ENCODE measurements around the gene MYL6. TPM values are rescaled to one million over a fixed set of nuclear protein-coding genes. Genes with fewer than 3 reads are reported as not detected.

MYL6 gene
- total RNA-seq: 1,000 to 10,000 TPM; 1,132 to 3,648 (median 2,772) TPM
- polyA plus RNA-seq: 1,000 to 10,000 TPM; 3,181 to 4,672 (median 3,569) TPM
- long read RNA-seq, donor 1, transcript MYL6-219 (5 exons, 1,438 nt): minor isoform, 11 of 976 reads
- long read RNA-seq, donor 1, transcript MYL6-218 (7 exons, 901 nt): minor isoform, 139 of 976 reads
- long read RNA-seq, donor 1, transcript MYL6-212 (4 exons, 582 nt): minor isoform, 39 of 976 reads
- long read RNA-seq, donor 1, transcript MYL6-207 (6 exons, 655 nt): major isoform, 336 of 976 reads
- long read RNA-seq, donor 1, partial matches to known transcripts: 377 of 976 reads
- long read RNA-seq, donor 1, other reads (novel, unspliced or antisense): 67 of 976 reads
- long read RNA-seq, donor 2, transcript MYL6-207 (6 exons, 655 nt): major isoform, 362 of 1,040 reads
- long read RNA-seq, donor 2, transcript MYL6-218 (7 exons, 901 nt): minor isoform, 256 of 1,040 reads
- long read RNA-seq, donor 2, transcript MYL6-219 (5 exons, 1,438 nt): minor isoform, 20 of 1,040 reads
- long read RNA-seq, donor 2, transcript MYL6-212 (4 exons, 582 nt): minor isoform, 25 of 1,040 reads
- long read RNA-seq, donor 2, partial matches to known transcripts: 292 of 1,040 reads
- long read RNA-seq, donor 2, other reads (novel, unspliced or antisense): 72 of 1,040 reads
- long read RNA-seq, donor 3, transcript MYL6-218 (7 exons, 901 nt): minor isoform, 168 of 689 reads
- long read RNA-seq, donor 3, transcript MYL6-207 (6 exons, 655 nt): major isoform, 179 of 689 reads
- long read RNA-seq, donor 3, transcript MYL6-219 (5 exons, 1,438 nt): minor isoform, 9 of 689 reads
- long read RNA-seq, donor 3, transcript MYL6-212 (4 exons, 582 nt): minor isoform, 15 of 689 reads
- long read RNA-seq, donor 3, partial matches to known transcripts: 274 of 689 reads
- long read RNA-seq, donor 3, other reads (novel, unspliced or antisense): 35 of 689 reads
- long read RNA-seq, donor 4, transcript MYL6-218 (7 exons, 901 nt): minor isoform, 39 of 138 reads
- long read RNA-seq, donor 4, transcript MYL6-207 (6 exons, 655 nt): major isoform, 47 of 138 reads
- long read RNA-seq, donor 4, transcript MYL6-212 (4 exons, 582 nt): minor isoform, 5 of 138 reads
- long read RNA-seq, donor 4, partial matches to known transcripts: 37 of 138 reads
- long read RNA-seq, donor 4, other reads (novel, unspliced or antisense): 5 of 138 reads
- long read RNA-seq, donor 5, transcript MYL6-219 (5 exons, 1,438 nt): minor isoform, 16 of 901 reads
- long read RNA-seq, donor 5, transcript MYL6-212 (4 exons, 582 nt): minor isoform, 53 of 901 reads
- long read RNA-seq, donor 5, transcript MYL6-207 (6 exons, 655 nt): minor isoform, 225 of 901 reads
- long read RNA-seq, donor 5, transcript MYL6-218 (7 exons, 901 nt): major isoform, 258 of 901 reads
- long read RNA-seq, donor 5, partial matches to known transcripts: 269 of 901 reads
- long read RNA-seq, donor 5, other reads (novel, unspliced or antisense): 63 of 901 reads
- long read RNA-seq, donor 6, transcript MYL6-218 (7 exons, 901 nt): minor isoform, 529 of 2,485 reads
- long read RNA-seq, donor 6, transcript MYL6-207 (6 exons, 655 nt): major isoform, 838 of 2,485 reads
- long read RNA-seq, donor 6, transcript MYL6-219 (5 exons, 1,438 nt): minor isoform, 43 of 2,485 reads
- long read RNA-seq, donor 6, transcript MYL6-212 (4 exons, 582 nt): minor isoform, 76 of 2,485 reads
- long read RNA-seq, donor 6, partial matches to known transcripts: 752 of 2,485 reads
- long read RNA-seq, donor 6, other reads (novel, unspliced or antisense): 219 of 2,485 reads
- long read RNA-seq, donor 7, transcript MYL6-219 (5 exons, 1,438 nt): minor isoform, 20 of 2,060 reads
- long read RNA-seq, donor 7, transcript MYL6-218 (7 exons, 901 nt): minor isoform, 393 of 2,060 reads
- long read RNA-seq, donor 7, transcript MYL6-212 (4 exons, 582 nt): minor isoform, 86 of 2,060 reads
- long read RNA-seq, donor 7, transcript MYL6-207 (6 exons, 655 nt): major isoform, 682 of 2,060 reads
- long read RNA-seq, donor 7, partial matches to known transcripts: 690 of 2,060 reads
- long read RNA-seq, donor 7, other reads (novel, unspliced or antisense): 170 of 2,060 reads
- long read RNA-seq, donor 8, transcript MYL6-207 (6 exons, 655 nt): minor isoform, 242 of 1,025 reads
- long read RNA-seq, donor 8, transcript MYL6-212 (4 exons, 582 nt): minor isoform, 39 of 1,025 reads
- long read RNA-seq, donor 8, transcript MYL6-219 (5 exons, 1,438 nt): minor isoform, 22 of 1,025 reads
- long read RNA-seq, donor 8, transcript MYL6-218 (7 exons, 901 nt): major isoform, 268 of 1,025 reads
- long read RNA-seq, donor 8, partial matches to known transcripts: 361 of 1,025 reads
- long read RNA-seq, donor 8, other reads (novel, unspliced or antisense): 80 of 1,025 reads
- long read RNA-seq, donor 9, transcript MYL6-218 (7 exons, 901 nt): major isoform, 376 of 1,341 reads
- long read RNA-seq, donor 9, transcript MYL6-207 (6 exons, 655 nt): minor isoform, 327 of 1,341 reads
- long read RNA-seq, donor 9, transcript MYL6-219 (5 exons, 1,438 nt): minor isoform, 18 of 1,341 reads
- long read RNA-seq, donor 9, transcript MYL6-212 (4 exons, 582 nt): minor isoform, 43 of 1,341 reads
- long read RNA-seq, donor 9, partial matches to known transcripts: 491 of 1,341 reads
- long read RNA-seq, donor 9, other reads (novel, unspliced or antisense): 67 of 1,341 reads
- long read RNA-seq, donor 10, transcript MYL6-219 (5 exons, 1,438 nt): minor isoform, 8 of 296 reads
- long read RNA-seq, donor 10, transcript MYL6-212 (4 exons, 582 nt): minor isoform, 18 of 296 reads
- long read RNA-seq, donor 10, transcript MYL6-207 (6 exons, 655 nt): major isoform, 163 of 296 reads
- long read RNA-seq, donor 10, transcript MYL6-218 (7 exons, 901 nt): minor isoform, 101 of 296 reads
- long read RNA-seq, donor 10, partial matches to known transcripts: 0 of 296 reads
- long read RNA-seq, donor 10, other reads (novel, unspliced or antisense): 0 of 296 reads

DNA sequence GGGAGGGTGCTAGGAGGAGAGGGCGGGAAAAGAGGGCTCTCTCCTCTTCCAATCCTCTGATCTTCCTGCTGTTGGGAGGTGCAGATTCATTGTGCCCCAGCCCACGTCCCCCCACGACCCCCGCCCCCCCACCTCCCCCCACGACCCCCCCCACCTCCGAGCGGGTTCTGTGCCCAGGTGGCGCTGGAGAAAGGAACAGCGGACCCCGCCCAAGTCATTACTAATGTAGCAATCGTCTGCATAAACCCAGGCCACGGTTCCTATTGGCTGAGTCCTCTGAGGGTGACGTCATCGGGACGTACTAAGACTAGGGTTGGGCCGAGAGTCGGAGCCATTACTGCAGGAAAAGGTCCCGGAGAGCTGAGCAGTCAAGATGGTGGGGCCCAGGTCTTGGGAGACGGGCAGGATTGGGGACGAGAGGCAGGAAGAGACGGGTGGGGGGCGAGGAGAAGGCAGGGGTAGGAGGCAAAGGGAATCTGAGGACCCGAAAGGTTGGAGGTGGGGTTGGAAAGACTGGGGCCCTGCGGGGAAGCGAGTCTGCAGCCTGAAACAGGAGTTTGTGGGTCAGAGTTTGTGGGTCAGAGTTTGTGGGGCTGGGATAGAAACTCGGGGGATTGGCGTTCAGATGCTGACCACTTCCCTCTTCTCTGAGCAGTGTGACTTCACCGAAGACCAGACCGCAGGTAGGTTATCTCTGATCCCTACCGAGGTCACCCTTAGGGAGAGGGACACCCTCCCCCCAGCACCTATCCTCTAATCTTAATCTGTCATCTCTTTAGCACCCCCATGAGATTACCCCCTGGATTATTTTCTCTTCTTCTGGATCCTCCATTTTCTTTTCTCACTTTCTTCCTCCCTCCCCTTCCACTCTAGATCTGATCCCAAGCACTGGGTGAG is at the start of gene MYL6:
TSS of gene MYL6 (plus strand) at position 331 of the 897 bp plus-strand sequence. CDS start at position 374, 43 bp downstream.
- peak within 1 kb of the TSS; percentile 95 to 99 (median 97) for H3K27ac ChIP-seq
- TF ChIP-seq, protein P1, sequence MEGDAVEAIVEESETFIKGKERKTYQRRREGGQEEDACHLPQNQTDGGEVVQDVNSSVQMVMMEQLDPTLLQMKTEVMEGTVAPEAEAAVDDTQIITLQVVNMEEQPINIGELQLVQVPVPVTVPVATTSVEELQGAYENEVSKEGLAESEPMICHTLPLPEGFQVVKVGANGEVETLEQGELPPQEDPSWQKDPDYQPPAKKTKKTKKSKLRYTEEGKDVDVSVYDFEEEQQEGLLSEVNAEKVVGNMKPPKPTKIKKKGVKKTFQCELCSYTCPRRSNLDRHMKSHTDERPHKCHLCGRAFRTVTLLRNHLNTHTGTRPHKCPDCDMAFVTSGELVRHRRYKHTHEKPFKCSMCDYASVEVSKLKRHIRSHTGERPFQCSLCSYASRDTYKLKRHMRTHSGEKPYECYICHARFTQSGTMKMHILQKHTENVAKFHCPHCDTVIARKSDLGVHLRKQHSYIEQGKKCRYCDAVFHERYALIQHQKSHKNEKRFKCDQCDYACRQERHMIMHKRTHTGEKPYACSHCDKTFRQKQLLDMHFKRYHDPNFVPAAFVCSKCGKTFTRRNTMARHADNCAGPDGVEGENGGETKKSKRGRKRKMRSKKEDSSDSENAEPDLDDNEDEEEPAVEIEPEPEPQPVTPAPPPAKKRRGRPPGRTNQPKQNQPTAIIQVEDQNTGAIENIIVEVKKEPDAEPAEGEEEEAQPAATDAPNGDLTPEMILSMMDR (IDR thresholded peaks at IDR 0.05): no peak
- TF ChIP-seq POLR2AphosphoS5 (IDR thresholded peaks at IDR 0.05) (peak; percentile 100), POLR2A (IDR thresholded peaks at IDR 0.05) (peak in 3 of 4 donors; percentile 95 to 99 (median 99))
- peaks cover 39 to 41% (median 39%) of the 10 kb centered on the region in 4 donors for H3K36me3 ChIP-seq
- no peaks in the 10 kb centered on the region for H3K27me3 ChIP-seq
- peaks cover 31 to 63% (median 55%) of the 10 kb centered on the region in 4 donors for H3K4me1 ChIP-seq
- H3K9me3 ChIP-seq: no peaks in the 10 kb centered on the region
- intact Hi-C loops (cut with DNase I; ENCODE audit: low total_unique reads): no loop called here
- DNase-seq: peak; percentile 98 to 99
- WGBS, 5 donors: 0 to 1% (median 0%) methylated on average over 27 to 30 of the region's 30 CpGs
- peak within 1 kb of the TSS; percentile 71 to 85 (median 74) for H3K4me3 ChIP-seq

DNA sequence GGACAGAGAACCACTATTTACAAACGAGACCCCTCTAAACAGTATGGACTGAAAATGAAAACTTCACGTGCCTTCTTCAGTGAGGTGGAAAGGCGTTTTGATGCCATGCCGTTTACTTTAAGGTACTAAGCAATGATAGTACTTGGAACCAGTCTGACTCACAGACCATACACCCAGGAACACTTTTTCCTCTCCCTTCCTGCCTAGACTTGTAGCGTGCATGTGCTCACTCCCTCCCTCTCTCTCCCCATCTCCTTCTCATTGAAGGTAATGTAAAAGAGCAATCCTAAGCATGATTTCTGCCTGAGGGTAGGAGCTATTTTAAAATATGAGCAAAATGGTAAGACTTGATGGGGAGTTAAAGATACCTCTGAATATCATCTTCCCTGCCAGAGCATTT is 47.6 kb upstream of the MYL6 start:
- intact Hi-C loops (cut with DNase I; ENCODE audit: low total_unique reads): no loop called here
- WGBS, 5 donors: 87 to 94% (median 93%) methylated on average over 5 of the region's 5 CpGs

More for the DNA sequence above, 47.6 kb upstream of the MYL6 start:
- Histone ChIP-seq H3K27me3 (no peaks in the 10 kb centered on the region), H3K9me3 (no peaks in the 10 kb centered on the region), H3K27ac (no peak overlapping the region), H3K4me1 (peaks cover 7 to 36% (median 18%) of the 10 kb centered on the region in 4 donors), H3K36me3 (peaks cover 69 to 79% (median 76%) of the 10 kb centered on the region in 4 donors), H3K4me3 (no peak overlapping the region)
- no peak for TF ChIP-seq EP300 (IDR thresholded peaks at IDR 0.05)
- no peak for TF ChIP-seq POLR2AphosphoS5 (IDR thresholded peaks at IDR 0.05)
- TF ChIP-seq POLR2A (IDR thresholded peaks at IDR 0.05): no peak
- TF ChIP-seq, protein P1 (IDR thresholded peaks at IDR 0.05): no peak
- DNase-seq: no peak

All from stomach (tissue), 19 donors.